HG03565 (cell line): Measurements from ENCODE around the gene RGMA.
"Not testable (repeated sequence)": the region's sequence is repeated elsewhere in the genome, so short reads cannot be mapped to it uniquely, and the experiment has no call there.

ENCODE experiments used
- ATAC-seq: cut with Tn5 transposase; IDR thresholded peaks from one replicate; pipeline ENCODE4 v1.9.1; 2021; ENCODE audit warnings: mild to moderate bottlenecking, moderate library complexity; ENCODE audit not compliant: unreplicated experiment

Gene RGMA

DNA sequence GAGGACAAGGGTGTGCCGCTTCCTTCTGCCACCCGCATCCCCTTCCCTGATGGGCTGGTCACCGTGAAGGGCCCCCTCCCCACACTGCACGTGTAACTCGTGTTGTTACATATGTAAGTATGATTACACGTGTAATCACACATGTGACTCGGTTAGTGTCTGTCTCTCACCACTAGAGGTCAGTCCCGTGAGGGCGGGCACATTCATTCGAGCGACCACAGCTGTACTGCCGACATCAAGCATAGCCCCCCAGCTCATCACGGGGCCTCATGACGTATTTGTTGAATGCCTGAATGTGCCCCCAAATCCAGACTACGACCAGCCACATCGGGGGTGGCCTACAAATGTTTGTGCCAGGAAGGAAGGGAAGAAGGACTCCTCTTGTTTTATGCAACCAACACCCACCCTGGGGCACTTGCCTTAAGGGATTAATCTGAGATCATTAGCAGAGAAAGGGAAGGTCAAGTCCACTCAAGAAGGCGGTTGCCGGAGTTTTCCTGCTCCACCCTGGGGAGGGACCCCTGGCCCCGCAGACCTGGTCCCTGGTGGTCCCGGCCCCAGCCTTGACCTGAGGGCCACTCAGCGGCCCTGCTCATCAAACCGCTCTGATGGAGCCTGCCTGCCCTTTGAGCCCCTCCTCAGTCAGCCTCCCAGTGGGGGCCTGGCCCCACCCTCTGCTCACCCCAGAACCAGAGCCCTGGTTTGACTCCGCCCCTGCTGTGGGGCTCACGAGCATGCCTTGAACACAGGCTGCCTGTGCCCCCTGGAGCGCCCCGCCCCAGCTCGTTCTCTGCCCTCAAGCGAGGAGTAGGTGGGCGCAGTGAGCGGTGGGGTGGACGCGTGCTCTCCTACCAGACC lies 52.8 kb downstream of the RGMA start:
- peak; percentile 92 for ATAC-seq

GRCh38 chr15:93035092-93035915 lies 53.7 kb downstream of the RGMA start:
- ATAC-seq, result peak; percentile 11

- no peak for ATAC-seq
Observed at GRCh38 chr15:93034512-93034911, 54.5 kb downstream of the RGMA start.

- ATAC-seq, result no peak
Observed at GRCh38 chr15:93033434-93034045, 55.5 kb downstream of the RGMA start.

DNA sequence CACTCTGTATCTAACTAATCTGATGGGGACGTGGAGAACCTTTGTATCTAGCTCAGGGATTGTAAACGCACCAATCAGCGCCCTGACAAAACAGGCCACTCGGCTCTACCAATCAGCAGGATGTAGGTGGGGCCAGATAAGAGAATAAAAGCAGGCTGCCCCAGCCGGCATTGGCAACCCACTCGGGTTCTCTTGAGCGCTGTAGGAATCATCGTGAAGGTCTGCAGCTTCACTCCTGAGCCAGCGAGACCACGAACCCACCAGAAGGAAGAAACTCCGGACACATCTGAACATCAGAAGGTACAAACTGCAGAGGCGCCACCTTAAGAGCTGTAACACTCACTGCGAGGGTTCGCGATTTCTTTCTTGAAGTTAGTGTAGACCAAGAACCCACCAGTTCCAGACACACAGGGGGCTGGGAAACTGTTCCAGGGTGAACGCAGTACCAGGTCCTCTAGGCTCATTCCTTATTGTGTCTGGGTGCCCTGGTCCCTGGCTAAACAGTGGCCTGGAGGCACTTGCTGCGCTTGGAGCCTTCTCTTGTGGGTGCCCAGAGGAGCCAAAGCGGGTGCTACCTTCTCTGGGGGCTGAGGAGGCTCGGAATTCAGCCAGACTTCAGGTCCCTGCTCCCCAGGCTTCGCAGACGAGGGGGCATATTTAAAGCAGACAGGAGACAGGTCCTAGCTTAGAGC lies 56.4 kb downstream of the RGMA start:
- not testable (repeated sequence) for ATAC-seq

- not testable (repeated sequence) for ATAC-seq
Observed at GRCh38 chr15:93031557-93032384, 57.2 kb downstream of the RGMA start.

GRCh38 chr15:93031103-93031464 lies 57.9 kb downstream of the RGMA start:
- ATAC-seq, result no peak

- peak; percentile 75 for ATAC-seq
Observed at GRCh38 chr15:93030430-93031102, 58.4 kb downstream of the RGMA start.

GRCh38 chr15:93029836-93030429 lies 59.1 kb downstream of the RGMA start:
- no peak for ATAC-seq

GRCh38 chr15:93029214-93029835 lies 59.7 kb downstream of the RGMA start:
- ATAC-seq, result no peak

GRCh38 chr15:93028632-93029213 lies 60.3 kb downstream of the RGMA start:
- ATAC-seq, result no peak

GRCh38 chr15:93028111-93028631 lies 60.8 kb downstream of the RGMA start:
- no peak for ATAC-seq

DNA sequence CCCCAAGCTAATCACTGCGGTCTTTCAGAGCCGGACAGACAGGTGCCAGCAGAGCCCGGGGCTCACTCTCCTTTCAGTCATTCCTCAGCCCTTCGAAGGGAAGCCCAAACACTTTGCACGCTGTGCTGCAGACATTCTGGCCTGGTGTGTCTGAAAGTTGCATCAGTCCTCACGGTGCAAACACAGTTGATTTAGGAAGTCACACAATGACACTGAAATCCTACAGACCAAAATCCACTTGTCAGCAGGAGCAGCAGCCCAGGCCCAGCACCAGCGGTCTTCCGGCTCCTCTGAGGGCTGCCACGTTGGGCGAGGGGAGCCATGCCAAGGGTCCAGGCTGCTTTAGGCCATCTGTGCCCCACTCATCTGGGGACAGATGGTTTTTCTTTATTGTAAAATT lies 61.6 kb downstream of the RGMA start:
- no peak for ATAC-seq

GRCh38 chr15:93026380-93026817 lies 62.6 kb downstream of the RGMA start:
- no peak for ATAC-seq

GRCh38 chr15:93025625-93025982 lies 63.4 kb downstream of the RGMA start:
- ATAC-seq, result no peak

DNA sequence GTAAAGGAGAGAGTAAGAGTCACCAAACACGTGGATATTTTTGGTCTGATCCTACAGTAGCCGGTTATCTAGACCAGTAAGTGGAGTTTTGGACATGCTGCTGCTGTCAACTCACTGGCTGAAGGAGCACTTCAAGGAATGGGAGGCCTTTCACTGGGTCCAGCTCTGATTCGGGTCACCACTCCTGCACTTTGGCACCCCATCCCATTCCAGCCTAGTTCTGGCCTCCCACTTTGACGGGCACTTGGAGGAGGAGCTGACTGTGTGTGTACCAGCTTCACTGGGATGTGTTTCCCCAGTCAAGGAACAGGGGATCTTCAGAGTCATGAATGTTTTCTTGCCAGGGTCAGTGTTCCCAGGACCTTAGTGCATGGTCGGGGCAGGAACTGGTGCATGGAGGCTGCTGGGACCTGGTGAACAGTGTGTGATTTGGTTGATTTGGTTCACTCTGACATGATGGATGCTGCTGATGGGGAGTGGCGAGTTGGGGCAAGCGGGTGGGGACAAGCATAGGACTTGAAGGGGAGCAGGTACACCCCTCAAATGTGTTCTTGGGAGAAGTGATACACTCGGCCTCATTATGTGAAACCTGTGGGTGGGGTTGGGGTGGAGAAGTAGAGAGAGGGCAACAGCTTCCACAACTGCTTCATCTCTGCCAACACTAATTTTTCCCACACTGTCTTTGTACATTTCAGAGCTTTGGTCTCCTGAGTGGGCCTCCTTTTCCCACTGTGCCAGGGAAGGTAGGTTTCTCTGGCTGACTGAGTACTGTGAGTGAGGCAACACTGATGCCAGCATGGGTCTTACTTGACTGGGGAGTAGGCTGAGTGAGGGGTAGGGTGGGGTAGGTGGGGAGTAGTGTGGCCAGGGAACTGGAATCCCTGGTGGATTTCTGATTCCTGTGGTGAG lies 64.0 kb downstream of the RGMA start:
- no peak for ATAC-seq

GRCh38 chr15:93024293-93024692 lies 64.7 kb downstream of the RGMA start:
- no peak for ATAC-seq
